Stimulated activated memory B cell treated with anti-CD40 and anti-IgM and Interleukin-4, amounts not matched to agents 10 μg/mL and 1 μg/mL and 100 μg/mL, for 72 hours (primary cell): ENCODE results near the gene OXA1L.
"Not testable (repeated sequence)": the region's sequence is repeated elsewhere in the genome, so short reads cannot be mapped to it uniquely, and the experiment has no call there.

Experiments used
- ATAC-seq: fragments of 150-1000 bp; cut with Tn5 transposase; 2 replicates; pipeline ENCODE4 v1.10.0; 2021
- H3K27ac Mint-ChIP-seq: one replicate; pipeline ENCODE4 v1.8.0; 2022; ENCODE audit warnings: mild to moderate bottlenecking, mixed read lengths
- H3K27me3 Mint-ChIP-seq: one replicate; pipeline ENCODE4 v1.8.0; 2022; ENCODE audit warnings: mixed read lengths
- H3K36me3 Mint-ChIP-seq: one replicate; pipeline ENCODE4 v1.8.0; 2022; ENCODE audit warnings: mixed read lengths
- H3K4me1 Mint-ChIP-seq: one replicate; pipeline ENCODE4 v1.8.0; 2022; ENCODE audit warnings: mixed read lengths
- H3K4me3 Mint-ChIP-seq: one replicate; pipeline ENCODE4 v1.8.0; 2022; ENCODE audit warnings: mild to moderate bottlenecking, moderate library complexity, mixed read lengths
- H3K9me3 Mint-ChIP-seq: one replicate; pipeline ENCODE4 v1.8.0; 2022; ENCODE audit warnings: mixed read lengths

Gene OXA1L

DNA sequence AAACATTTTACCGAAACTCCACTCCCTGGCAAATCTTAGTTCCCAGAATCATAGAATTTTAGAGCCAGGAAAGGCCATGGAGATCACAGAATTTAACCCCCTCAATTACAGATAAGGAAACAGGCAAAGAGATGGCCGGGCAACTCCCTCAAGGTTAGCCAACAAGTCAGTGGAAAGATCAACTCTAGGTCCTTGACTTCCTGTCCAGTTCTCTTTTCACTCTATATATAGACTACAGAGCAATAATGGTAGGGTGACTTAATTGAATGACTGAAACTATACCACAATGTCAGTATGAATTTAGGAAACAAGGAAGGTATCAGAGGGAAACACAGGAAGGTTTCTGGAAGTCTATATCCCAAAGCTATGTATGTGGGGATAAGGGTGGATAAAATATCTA is 11.6 kb downstream of the OXA1L start:
- Mint-ChIP-seq H3K9me3 (no peaks in the 10 kb centered on the region), H3K27me3 (no peaks in the 10 kb centered on the region), H3K27ac (peak overlapping the region; percentile 71), H3K4me3 (no peak overlapping the region), H3K36me3 (peaks cover 19% of the 10 kb centered on the region), H3K4me1 (no peaks in the 10 kb centered on the region)
- no peak for ATAC-seq

DNA sequence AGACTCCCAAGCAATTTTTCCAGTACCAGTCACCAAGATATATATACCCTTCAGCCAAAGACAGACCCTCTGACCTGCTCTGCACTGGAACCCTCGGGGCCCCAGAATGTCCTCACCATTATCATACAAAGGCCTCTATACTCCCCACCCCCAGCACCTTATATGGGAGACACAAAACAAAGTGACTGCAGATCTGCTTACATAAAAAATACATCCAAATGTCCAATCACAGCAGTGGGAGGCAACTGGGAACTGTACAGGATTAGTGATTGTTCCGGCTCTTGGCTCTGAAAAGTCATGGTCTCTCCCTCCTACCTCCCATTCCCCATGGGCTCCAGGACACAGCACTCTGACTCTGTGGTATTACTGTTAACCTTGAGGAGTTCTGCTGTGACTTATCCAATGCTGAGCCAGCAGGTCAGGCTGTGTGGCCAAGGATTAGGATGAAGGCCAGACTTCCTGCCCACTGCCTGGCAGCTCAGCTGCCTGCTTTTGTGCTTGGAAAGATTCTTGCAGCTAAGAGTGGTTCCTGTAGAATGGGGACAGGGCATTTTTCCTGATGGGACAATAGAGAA is 13.7 kb downstream of the OXA1L start:
- H3K27ac Mint-ChIP-seq = no peak overlapping the region
- no peaks in the 10 kb centered on the region for H3K27me3 Mint-ChIP-seq
- H3K4me1 Mint-ChIP-seq = no peaks in the 10 kb centered on the region
- no peak for ATAC-seq
- no peak overlapping the region for H3K4me3 Mint-ChIP-seq
- no peaks in the 10 kb centered on the region for H3K9me3 Mint-ChIP-seq
- H3K36me3 Mint-ChIP-seq = peaks cover 4% of the 10 kb centered on the region

DNA sequence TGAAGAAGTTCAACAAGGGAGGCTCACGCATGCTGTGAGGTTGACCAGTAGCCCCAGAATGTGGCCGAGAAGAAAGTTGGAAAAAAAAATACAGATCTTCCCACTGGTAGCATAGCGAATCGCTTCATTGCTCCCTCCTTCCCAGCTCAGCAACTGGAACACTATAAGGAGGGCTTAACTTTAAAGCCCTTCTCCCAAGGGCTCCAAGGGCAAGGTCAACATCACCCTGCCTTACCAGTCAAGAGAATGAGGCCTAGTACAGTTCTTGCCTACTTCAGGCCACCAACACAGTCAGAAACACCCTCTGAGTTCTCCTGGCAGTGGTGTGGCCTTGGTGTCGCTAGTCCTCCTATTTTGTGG is 14.4 kb downstream of the OXA1L start:
- H3K27me3 Mint-ChIP-seq = no peaks in the 10 kb centered on the region
- H3K4me3 Mint-ChIP-seq = no peak overlapping the region
- ATAC-seq = no peak
- H3K4me1 Mint-ChIP-seq = no peaks in the 10 kb centered on the region
- H3K36me3 Mint-ChIP-seq = no peaks in the 10 kb centered on the region
- H3K27ac Mint-ChIP-seq = peak overlapping the region; percentile 76
- H3K9me3 Mint-ChIP-seq = no peaks in the 10 kb centered on the region

DNA sequence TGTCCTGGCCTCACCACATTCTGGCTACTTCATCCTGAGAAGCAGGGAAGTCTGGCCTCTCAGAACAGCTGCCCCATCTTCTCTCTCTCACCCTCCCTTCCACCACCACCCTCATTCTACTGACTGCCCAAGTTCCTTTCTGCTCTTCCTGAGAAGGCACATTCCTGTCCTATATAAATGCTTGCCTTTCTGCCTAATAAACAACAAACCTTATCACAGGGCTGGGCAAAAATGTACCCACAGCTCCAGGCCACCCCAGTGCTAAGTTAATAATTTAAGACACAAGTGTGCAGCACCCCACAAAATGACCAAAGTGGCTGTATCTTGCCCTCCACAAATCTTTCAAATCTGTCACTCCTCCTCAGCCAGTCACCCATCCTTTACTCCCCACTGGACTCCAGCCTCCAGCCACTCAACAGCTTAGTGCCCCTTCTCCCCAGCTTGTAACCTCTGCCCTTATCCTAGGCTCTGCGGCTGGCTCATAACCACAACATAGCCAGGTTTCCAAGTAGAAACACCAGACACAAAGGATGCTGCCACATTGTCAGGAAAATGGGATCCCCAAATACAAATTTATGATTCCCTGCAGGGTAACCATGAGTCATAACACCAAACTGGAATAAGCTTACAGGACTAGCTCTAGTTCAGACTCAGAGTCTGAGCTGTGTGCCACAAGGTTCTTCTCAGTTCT is 15.0 kb downstream of the OXA1L start:
- Mint-ChIP-seq H3K36me3 (no peaks in the 10 kb centered on the region), H3K27ac (peak overlapping the region; percentile 76), H3K4me3 (no peak overlapping the region), H3K9me3 (no peaks in the 10 kb centered on the region), H3K27me3 (no peaks in the 10 kb centered on the region), H3K4me1 (peaks cover 3% of the 10 kb centered on the region)
- ATAC-seq = no peak

DNA sequence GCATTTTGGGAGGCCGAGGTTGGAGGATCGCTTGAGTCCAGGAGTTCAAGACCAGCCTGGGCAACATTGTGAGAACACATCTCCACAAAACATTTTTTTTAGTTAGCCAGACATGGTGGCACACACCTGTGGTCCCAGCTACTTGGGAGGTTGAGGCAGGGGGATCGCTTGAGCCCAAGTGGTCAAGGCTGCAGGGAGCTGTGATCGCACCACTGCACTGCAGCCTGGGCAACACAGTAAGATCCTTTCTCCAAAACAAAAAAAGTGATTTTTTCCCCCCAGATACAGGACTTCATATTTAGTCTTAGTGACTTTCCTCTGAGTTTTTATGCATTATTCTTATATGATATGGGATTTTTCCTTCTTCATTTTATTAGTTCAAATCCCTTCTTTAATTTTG is 20.2 kb downstream of the OXA1L start:
- Mint-ChIP-seq H3K9me3 (no peaks in the 10 kb centered on the region), H3K27me3 (no peaks in the 10 kb centered on the region), H3K27ac (peak overlapping the region; percentile 27), H3K36me3 (no peaks in the 10 kb centered on the region), H3K4me3 (no peak overlapping the region), H3K4me1 (peaks cover 36% of the 10 kb centered on the region)
- no peak for ATAC-seq

DNA sequence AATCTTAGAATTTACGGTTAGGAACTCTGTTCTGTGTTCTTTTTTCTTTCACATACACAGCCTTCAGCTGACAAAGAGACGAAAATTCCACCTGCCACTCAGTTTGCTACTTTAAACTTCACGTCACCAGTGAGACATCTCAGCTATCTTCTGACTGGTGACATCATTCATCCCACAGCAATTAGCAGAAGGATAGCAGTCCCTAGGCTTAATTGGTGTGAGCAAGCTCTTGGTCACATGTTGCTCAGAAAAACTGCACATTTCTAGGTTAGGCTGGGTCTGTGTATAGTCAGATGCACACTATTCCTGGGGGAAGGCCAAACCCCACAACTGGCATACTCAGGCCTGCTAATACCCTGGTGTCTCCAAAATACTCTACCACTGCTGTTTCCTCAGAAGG is 24.8 kb downstream of the OXA1L start:
- H3K36me3 Mint-ChIP-seq = peaks cover 8% of the 10 kb centered on the region
- peak overlapping the region; percentile 84 for H3K27ac Mint-ChIP-seq
- H3K4me3 Mint-ChIP-seq = no peak overlapping the region
- H3K27me3 Mint-ChIP-seq = no peaks in the 10 kb centered on the region
- H3K9me3 Mint-ChIP-seq = peaks cover 3% of the 10 kb centered on the region
- no peak for ATAC-seq
- peaks cover 67% of the 10 kb centered on the region for H3K4me1 Mint-ChIP-seq

DNA sequence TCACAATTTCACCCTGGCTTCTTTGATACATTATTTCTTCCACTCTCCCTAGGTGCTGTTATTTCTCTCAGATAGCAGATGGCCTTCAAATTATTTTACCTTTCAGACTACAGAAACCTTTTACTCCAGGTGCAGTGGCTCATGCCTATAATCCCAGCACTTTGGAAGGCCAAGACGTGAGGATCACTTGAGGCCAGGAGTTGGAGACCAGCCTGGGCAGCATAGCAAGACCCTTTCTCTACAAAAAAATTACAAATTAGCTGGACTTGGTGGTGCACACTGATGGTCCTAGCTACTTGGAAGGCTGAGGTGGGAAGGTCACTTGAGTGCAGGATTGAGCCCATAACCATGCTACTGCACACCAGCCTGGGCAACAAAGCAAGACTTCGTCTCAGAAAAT is 25.7 kb downstream of the OXA1L start:
- peaks cover 67% of the 10 kb centered on the region for H3K4me1 Mint-ChIP-seq
- H3K4me3 Mint-ChIP-seq = no peak overlapping the region
- ATAC-seq = no peak
- peaks cover 3% of the 10 kb centered on the region for H3K9me3 Mint-ChIP-seq
- H3K27me3 Mint-ChIP-seq = no peaks in the 10 kb centered on the region
- H3K36me3 Mint-ChIP-seq = peaks cover 10% of the 10 kb centered on the region
- peak overlapping the region; percentile 84 for H3K27ac Mint-ChIP-seq

DNA sequence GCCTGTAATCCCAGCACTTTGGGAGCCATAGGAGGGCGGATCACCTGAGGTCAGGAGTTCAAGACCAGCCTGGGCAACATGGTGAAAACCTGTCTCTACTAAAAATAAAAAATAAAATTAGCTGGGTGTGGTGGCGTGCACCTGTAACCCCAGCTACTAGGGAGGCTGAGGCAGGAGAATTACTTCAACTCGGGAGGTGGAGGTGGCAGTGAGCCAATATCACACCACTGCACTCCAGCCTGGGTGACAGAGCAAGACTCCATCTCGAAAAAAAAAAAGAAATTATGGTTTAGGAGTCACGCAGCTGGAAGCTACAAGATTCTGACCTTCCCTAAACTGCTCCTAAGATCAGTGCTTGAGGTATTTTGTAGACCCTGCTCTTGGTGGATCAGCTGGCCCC is 27.1 kb downstream of the OXA1L start:
- H3K36me3 Mint-ChIP-seq = peaks cover 10% of the 10 kb centered on the region
- ATAC-seq, H3K27me3 Mint-ChIP-seq, H3K9me3 Mint-ChIP-seq, H3K4me3 Mint-ChIP-seq: not testable (repeated sequence)
- H3K4me1 Mint-ChIP-seq = peaks cover 81% of the 10 kb centered on the region
- peak overlapping the region; percentile 87 for H3K27ac Mint-ChIP-seq

DNA sequence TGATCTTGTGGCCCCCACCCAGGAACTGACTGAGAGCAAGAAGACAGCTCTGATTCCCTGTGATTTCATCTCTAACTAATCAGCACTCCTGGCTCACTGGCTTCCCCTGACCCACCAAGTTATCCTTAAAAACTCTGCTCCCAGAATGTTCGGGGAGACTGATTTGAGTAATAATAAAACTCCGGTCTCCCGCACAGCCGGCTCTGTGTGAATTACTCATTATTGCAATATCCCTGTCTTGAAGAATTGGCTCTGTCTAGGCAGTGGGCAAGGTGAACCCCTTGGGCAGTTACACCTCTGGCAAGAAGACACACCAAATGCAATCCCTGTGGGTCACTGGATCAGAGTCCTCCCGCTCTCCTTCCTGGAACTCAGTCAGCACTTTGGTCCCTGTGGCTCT is 27.5 kb downstream of the OXA1L start:
- Mint-ChIP-seq H3K4me3 (no peak overlapping the region), H3K9me3 (peaks cover 3% of the 10 kb centered on the region), H3K27me3 (no peaks in the 10 kb centered on the region), H3K36me3 (peaks cover 10% of the 10 kb centered on the region), H3K27ac (peak overlapping the region; percentile 87), H3K4me1 (peaks cover 83% of the 10 kb centered on the region)
- no peak for ATAC-seq

DNA sequence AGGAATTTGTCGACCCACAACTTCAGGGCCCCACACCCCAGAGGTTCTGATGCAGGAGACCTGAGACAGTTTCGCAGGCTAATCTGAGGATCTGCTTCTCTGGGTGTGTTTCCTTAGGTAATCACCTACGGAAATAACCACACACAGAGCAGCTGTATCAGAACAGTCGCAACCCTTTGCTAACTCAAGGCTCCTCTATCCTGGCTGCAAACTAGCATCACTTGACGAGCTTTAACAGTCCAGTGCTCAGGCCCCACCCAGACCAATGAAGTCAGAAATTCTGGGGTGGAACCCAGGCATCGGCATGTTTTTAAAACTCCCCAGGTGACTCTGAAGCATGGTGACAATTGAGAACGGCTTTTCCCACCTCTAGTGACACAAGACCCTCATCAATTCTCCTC is 28.1 kb downstream of the OXA1L start:
- Mint-ChIP-seq H3K9me3 (peaks cover 3% of the 10 kb centered on the region), H3K4me1 (peaks cover 81% of the 10 kb centered on the region), H3K27ac (peak overlapping the region; percentile 87), H3K4me3 (no peak overlapping the region), H3K27me3 (no peaks in the 10 kb centered on the region), H3K36me3 (peaks cover 10% of the 10 kb centered on the region)
- peak; percentile 81 for ATAC-seq

DNA sequence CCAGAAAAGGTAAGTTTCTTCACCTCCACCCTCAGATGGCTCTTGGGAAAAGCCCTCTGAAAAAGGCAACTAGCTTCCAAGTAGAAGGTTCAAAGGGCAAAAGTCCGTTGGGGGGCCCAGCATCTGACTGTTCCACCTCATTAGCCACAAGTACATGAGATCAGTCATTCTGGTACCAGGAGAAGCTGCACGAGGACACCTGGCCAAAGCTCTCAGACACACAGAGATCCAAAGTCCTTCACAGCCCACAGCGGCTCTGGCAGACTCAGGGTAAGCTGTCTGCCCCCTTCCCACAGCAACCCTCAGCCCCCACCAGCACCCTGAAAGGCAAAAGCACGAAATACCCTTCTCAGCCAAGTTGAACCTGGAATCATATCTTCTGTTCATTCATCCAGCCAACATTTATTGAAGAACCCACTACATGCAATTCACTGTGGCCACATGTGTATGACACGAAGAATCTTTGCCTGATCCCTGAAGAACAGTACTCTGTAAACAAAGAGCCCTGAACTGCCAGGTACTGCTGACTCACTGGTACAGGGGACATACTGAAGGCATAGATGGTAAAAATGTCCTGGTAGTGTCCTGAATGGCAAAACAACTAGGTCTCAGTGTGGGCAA is 29.7 kb downstream of the OXA1L start:
- no peak overlapping the region for H3K4me3 Mint-ChIP-seq
- peaks cover 76% of the 10 kb centered on the region for H3K4me1 Mint-ChIP-seq
- peaks cover 18% of the 10 kb centered on the region for H3K36me3 Mint-ChIP-seq
- peak; percentile 57 for ATAC-seq
- no peaks in the 10 kb centered on the region for H3K27me3 Mint-ChIP-seq
- H3K9me3 Mint-ChIP-seq = peaks cover 3% of the 10 kb centered on the region
- H3K27ac Mint-ChIP-seq = peak overlapping the region; percentile 87

DNA sequence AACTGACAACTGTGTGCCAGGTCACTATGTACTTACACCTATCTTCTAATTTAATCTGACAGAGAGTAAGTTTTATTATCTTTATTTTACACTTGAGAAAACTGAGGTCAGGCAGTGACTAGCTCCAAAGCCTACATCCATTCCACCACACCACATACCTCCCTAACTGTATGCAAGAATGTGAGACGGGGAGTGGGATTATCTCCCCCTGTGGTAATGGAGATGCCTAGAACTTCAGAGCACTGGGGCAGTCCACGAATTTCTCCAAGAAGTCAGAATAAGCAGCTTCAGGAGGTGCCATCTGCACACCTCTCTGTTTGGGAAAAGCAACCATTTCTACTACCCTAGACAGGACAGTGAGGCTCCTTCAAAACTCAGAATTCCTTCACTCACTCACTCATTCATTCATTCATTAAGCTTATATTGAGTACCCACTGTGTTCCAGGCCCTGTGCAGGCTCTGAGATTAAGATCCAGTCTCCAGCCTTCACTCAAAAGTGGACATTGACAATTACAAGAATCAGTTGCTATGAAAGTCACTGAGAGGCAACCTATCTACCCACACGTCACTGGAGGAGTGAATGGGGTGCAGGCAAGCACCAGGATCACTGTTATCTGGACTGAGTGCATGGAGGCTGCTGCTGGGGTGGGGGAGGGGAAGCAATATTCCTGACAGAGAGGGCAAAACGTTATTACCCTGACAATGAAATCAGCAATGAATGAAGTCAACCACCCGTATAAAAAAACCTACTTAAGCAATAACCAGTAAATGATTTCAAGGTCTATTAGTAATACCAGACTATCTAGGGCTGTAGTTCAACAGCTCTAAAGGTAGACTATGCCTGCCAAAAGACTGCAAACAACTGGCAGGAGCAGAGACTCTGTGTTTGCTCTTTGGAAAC is 30.8 kb downstream of the OXA1L start:
- H3K27ac Mint-ChIP-seq = peak overlapping the region; percentile 87
- H3K4me1 Mint-ChIP-seq = peaks cover 76% of the 10 kb centered on the region
- no peak for ATAC-seq
- no peak overlapping the region for H3K4me3 Mint-ChIP-seq
- H3K9me3 Mint-ChIP-seq = peaks cover 3% of the 10 kb centered on the region
- H3K27me3 Mint-ChIP-seq = no peaks in the 10 kb centered on the region
- H3K36me3 Mint-ChIP-seq = peaks cover 18% of the 10 kb centered on the region

DNA sequence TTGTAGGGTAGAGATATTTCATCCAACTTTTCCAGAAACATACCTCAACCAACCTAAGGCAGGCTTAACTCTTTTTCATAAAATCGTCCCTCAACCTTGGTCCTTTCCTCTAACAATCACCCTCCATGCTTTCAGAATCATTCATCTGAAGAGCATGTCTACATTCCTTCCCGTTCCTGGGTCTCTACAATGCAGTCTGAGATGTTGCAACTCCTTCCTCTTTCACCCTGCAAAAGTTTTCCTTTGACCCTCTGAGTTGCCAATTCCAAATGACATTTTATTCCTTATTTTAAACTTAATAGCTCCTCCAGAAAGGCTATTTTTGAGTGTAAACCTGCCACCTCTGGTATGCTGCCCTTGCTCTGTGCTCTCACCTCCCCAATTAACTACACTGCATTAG is 32.0 kb downstream of the OXA1L start:
- Mint-ChIP-seq H3K9me3 (peaks cover 3% of the 10 kb centered on the region), H3K4me3 (no peak overlapping the region), H3K27ac (peak overlapping the region; percentile 87), H3K4me1 (peaks cover 88% of the 10 kb centered on the region), H3K27me3 (no peaks in the 10 kb centered on the region), H3K36me3 (peaks cover 24% of the 10 kb centered on the region)
- ATAC-seq = no peak

DNA sequence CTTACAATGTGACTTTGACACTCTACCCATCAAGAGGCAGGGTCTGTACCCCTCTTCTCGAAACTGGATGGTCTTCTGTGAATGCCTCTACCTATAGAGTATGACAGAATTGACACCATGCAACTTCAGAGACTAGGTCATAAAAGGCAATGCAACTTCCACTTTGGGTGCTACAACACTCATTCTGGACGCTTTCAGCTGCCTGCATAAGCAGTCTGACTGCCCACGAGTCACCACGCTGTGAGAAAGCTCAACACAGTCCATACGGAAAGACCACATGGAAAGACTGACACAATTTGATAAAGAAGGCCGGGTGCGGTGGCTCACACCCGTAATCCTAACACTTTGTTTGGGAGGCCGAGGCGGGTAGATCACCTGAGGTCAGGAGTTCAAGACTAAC is 33.9 kb downstream of the OXA1L start:
- Mint-ChIP-seq H3K27me3 (no peaks in the 10 kb centered on the region), H3K9me3 (peaks cover 3% of the 10 kb centered on the region), H3K4me1 (peaks cover 90% of the 10 kb centered on the region), H3K27ac (no peak overlapping the region), H3K4me3 (no peak overlapping the region), H3K36me3 (peaks cover 26% of the 10 kb centered on the region)
- no peak for ATAC-seq

DNA sequence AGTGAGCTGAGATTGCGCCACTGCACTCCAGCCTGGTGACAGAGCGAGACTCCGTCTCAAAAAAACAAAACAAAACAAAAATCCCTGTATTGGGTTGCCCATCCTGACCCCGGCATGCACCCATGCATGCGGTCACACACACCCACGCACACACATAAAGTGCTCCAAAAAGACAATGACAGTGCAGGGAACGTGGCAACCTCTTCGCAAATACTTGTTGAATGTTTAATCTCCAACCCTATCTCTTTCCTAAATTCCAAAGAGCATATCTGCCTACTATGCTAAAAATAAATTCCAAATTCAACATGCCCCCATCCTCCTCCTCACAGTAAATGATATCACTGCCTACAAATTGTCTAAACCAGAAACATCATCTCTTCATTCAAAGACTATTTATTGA is 35.2 kb downstream of the OXA1L start:
- H3K4me3 Mint-ChIP-seq = no peak overlapping the region
- no peaks in the 10 kb centered on the region for H3K27me3 Mint-ChIP-seq
- H3K27ac Mint-ChIP-seq = peak overlapping the region; percentile 79
- peaks cover 80% of the 10 kb centered on the region for H3K4me1 Mint-ChIP-seq
- peaks cover 20% of the 10 kb centered on the region for H3K36me3 Mint-ChIP-seq
- no peak for ATAC-seq
- H3K9me3 Mint-ChIP-seq = no peaks in the 10 kb centered on the region
